Measurements from ENCODE around the gene PXMP2.

- no peak for TF ChIP-seq POLR2A (IDR thresholded peaks at IDR 0.05)
- TF ChIP-seq CTCF (IDR thresholded peaks at IDR 0.05): no peak
Measured at GRCh38 chr12:132728502-132728901, 41.1 kb downstream of the PXMP2 start.

Measured in right lobe of liver (tissue), 4 donors.